DND-41 (cell line): Measurements from ENCODE around the gene TMEM234.

Experiments used
- ATAC-seq: fragments of 200-7000 bp; cut with Tn5 transposase; 3 replicates; pipeline ENCODE4 v1.9.1; 2021; ENCODE audit warnings: low read depth; ENCODE audit not compliant: insufficient read depth
- DNase-seq: peaks from one replicate; pipeline ENCODE4 v3.0.0-alpha.2; 2020
- H2AFZ ChIP-seq: 2 replicates; pipeline ENCODE4 v1.6.0; 2012; ENCODE audit warnings: low read depth, low read length
- H3K27ac ChIP-seq: 2 replicates; pipeline ENCODE4 v1.5.1; 2012; ENCODE audit warnings: low read length, inconsistent platforms
- H3K27me3 ChIP-seq: fragments of 200-600 bp; sonication (generic); 2 replicates; pipeline ENCODE4 v1.6.0; 2012; ENCODE audit warnings: low read length, mild to moderate bottlenecking, inconsistent platforms; ENCODE audit not compliant: insufficient read depth, poor library complexity
- H3K36me3 ChIP-seq: 2 replicates; pipeline ENCODE4 v1.5.1; 2012; ENCODE audit warnings: low read length, inconsistent platforms; ENCODE audit not compliant: insufficient read depth
- H3K4me1 ChIP-seq: 2 replicates; pipeline ENCODE4 v1.5.1; 2012; ENCODE audit warnings: mild to moderate bottlenecking, low read length; ENCODE audit not compliant: insufficient read depth
- H3K4me2 ChIP-seq: 2 replicates; pipeline ENCODE4 v1.6.0; 2012; ENCODE audit warnings: mild to moderate bottlenecking, moderate library complexity, low read length, inconsistent platforms; ENCODE audit not compliant: insufficient read depth
- H3K4me3 ChIP-seq, 2 experiments: fragments of 200-600 bp in 1 of 2; shearing (Covaris generic) in 1 of 2; 2 replicates each; pipeline ENCODE4 v1.5.1; 2012 to 2016; ENCODE audit warnings: inconsistent platforms in 2 of 2, low read length in 2 of 2, mild to moderate bottlenecking in 2 of 2, low read depth in 1 of 2, moderate library complexity in 1 of 2
- H3K79me2 ChIP-seq: 2 replicates; pipeline ENCODE4 v1.6.0; 2012; ENCODE audit warnings: low read length, inconsistent platforms; ENCODE audit not compliant: insufficient read depth
- H3K9ac ChIP-seq: 2 replicates; pipeline ENCODE4 v1.6.0; 2012; ENCODE audit warnings: low read depth, mild to moderate bottlenecking, inconsistent platforms, low read length, moderate library complexity
- H3K9me3 ChIP-seq: 2 replicates; pipeline ENCODE4 v1.5.1; 2012; ENCODE audit warnings: low read length, moderate library complexity, mild to moderate bottlenecking, inconsistent platforms; ENCODE audit not compliant: insufficient read depth, severe bottlenecking
- H4K20me1 ChIP-seq: 2 replicates; pipeline ENCODE4 v1.6.0; 2012; ENCODE audit warnings: low read length; ENCODE audit not compliant: insufficient read depth
- EZH2 ChIP-seq: IDR thresholded peaks from 3 replicates; pipeline ENCODE4 v1.6.1; 2012; ENCODE audit warnings: borderline replicate concordance, low read depth, mild to moderate bottlenecking, moderate library complexity, low read length, inconsistent platforms; ENCODE audit not compliant: severe bottlenecking
- TF ChIP-seq, protein P1 (sequence below): IDR thresholded peaks from 2 replicates; pipeline ENCODE4 v1.5.1; 2012; ENCODE audit warnings: borderline replicate concordance, low read length, moderate library complexity, mild to moderate bottlenecking; ENCODE audit not compliant: poor library complexity, severe bottlenecking; ENCODE audit errors: extremely low read depth

The TMEM234 gene

DNA sequence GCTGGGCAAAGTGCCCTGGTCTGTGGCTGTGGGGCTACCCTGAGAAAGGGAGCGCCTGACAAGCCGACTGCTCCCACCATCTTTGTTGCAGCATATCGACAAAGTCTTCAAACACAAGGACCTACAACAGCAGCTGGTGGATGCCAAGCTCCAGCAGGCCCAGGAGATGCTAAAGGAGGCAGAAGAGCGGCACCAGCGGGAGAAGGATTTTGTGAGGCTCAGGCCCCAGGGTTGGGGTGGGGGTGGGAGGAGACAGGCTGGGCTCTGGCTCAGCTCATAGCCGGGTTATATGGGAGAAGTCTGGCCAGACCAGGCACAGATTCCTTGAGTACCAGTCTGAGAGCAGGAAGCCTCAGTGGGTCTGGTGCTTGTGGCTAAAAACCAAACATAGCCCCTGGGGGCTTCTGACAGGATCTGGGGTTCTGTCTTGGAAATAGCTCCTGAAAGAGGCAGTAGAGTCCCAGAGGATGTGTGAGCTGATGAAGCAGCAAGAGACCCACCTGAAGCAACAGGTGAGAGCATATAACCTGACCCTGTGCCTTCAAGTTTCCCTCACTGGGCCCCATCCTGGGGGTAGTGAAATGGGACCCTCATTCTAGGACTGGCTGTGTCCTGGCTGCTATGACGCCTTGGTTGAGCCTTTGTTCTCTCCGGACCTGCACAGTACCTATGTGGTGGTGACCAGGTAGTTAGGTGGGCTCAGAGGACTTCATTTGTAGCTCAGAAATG, 29.8 kb downstream of the TMEM234 start:
- H3K4me3 ChIP-seq: no peak overlapping the region
- no peak overlapping the region for H3K27ac ChIP-seq
- peaks cover 30% of the 10 kb centered on the region for H3K4me1 ChIP-seq
- H3K9me3 ChIP-seq: no peaks in the 10 kb centered on the region
- DNase-seq: no peak
- peaks cover 100% of the 10 kb centered on the region for H3K36me3 ChIP-seq
- peaks cover 66% of the 10 kb centered on the region for H4K20me1 ChIP-seq
- no peaks in the 10 kb centered on the region for H3K27me3 ChIP-seq
- TF ChIP-seq EZH2: no peak
- TF ChIP-seq, protein P1, sequence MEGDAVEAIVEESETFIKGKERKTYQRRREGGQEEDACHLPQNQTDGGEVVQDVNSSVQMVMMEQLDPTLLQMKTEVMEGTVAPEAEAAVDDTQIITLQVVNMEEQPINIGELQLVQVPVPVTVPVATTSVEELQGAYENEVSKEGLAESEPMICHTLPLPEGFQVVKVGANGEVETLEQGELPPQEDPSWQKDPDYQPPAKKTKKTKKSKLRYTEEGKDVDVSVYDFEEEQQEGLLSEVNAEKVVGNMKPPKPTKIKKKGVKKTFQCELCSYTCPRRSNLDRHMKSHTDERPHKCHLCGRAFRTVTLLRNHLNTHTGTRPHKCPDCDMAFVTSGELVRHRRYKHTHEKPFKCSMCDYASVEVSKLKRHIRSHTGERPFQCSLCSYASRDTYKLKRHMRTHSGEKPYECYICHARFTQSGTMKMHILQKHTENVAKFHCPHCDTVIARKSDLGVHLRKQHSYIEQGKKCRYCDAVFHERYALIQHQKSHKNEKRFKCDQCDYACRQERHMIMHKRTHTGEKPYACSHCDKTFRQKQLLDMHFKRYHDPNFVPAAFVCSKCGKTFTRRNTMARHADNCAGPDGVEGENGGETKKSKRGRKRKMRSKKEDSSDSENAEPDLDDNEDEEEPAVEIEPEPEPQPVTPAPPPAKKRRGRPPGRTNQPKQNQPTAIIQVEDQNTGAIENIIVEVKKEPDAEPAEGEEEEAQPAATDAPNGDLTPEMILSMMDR: no peak
- H3K9ac ChIP-seq: no peak overlapping the region
- no peak for ATAC-seq
- no peak overlapping the region for H2AFZ ChIP-seq
- H3K79me2 ChIP-seq: peaks cover 16% of the 10 kb centered on the region
- H3K4me2 ChIP-seq: no peak overlapping the region

DNA sequence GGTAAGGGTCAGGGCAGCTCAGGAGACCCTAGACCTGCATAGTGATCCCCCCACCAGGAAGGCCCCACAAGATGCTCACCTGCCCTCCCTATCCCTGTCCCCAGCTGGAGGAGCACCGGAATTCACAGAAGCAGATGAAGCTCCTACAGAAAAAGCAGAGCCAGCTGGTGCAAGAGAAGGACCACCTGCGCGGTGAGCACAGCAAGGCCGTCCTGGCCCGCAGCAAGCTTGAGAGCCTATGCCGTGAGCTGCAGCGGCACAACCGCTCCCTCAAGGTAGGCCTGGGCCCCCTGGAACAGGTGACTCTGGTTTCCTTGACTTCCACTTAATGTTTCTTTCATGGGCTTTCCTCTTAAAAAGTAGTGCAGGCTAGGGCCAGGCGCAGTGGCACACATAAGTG, 34.3 kb downstream of the TMEM234 start:
- H3K4me3 ChIP-seq: no peak overlapping the region
- peaks cover 41% of the 10 kb centered on the region for H3K4me1 ChIP-seq
- TF ChIP-seq, protein P1: no peak
- TF ChIP-seq EZH2: no peak
- H3K79me2 ChIP-seq: peaks cover 55% of the 10 kb centered on the region
- no peak overlapping the region for H3K4me2 ChIP-seq
- no peak overlapping the region for H3K27ac ChIP-seq
- peaks cover 42% of the 10 kb centered on the region for H4K20me1 ChIP-seq
- no peak overlapping the region for H2AFZ ChIP-seq
- DNase-seq (no peak), ATAC-seq (no peak)
- no peaks in the 10 kb centered on the region for H3K27me3 ChIP-seq
- H3K9me3 ChIP-seq: no peaks in the 10 kb centered on the region
- H3K36me3 ChIP-seq: peaks cover 91% of the 10 kb centered on the region
- no peak overlapping the region for H3K9ac ChIP-seq

DNA sequence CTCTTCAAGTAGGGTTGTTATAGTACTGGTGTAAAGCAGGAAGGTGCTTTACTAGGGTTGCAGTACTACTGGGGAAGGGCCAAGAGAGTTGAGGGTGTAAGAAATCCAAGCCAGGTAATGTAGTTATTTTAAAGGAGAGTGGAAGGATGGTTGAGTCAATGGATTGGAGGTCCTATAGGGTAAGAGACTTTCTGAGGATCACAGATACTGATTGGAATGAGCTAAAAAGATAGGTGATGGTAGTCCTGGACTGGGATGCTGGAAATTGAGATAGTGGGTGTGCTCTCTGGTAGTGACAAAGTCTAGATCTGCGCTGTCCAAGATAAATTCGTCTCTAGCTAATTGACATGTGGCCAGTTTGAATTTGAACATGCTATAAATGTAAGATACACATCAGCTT, 35.7 kb downstream of the TMEM234 start:
- DNase-seq (no peak), ATAC-seq (peak; percentile 18; the same call in 2 of the 3 replicates)
- Histone ChIP-seq H3K9ac (peak overlapping the region; percentile 22), H3K27ac (peak overlapping the region; percentile 45), H3K36me3 (peaks cover 91% of the 10 kb centered on the region), H3K9me3 (no peaks in the 10 kb centered on the region), H3K79me2 (peaks cover 69% of the 10 kb centered on the region), H2AFZ (no peak overlapping the region), H3K4me1 (peaks cover 50% of the 10 kb centered on the region), H3K4me3 (no peak overlapping the region), H3K27me3 (no peaks in the 10 kb centered on the region), H3K4me2 (peak overlapping the region; percentile 10; the same call in 1 of the 2 replicates), H4K20me1 (peaks cover 34% of the 10 kb centered on the region)
- TF ChIP-seq EZH2: no peak
- TF ChIP-seq, protein P1: no peak
